ENCODE results near the gene XPOT. TPM values are rescaled to one million over a fixed set of nuclear protein-coding genes. Genes with fewer than 3 reads are reported as not detected.

The XPOT gene
- total RNA-seq, 1 donor from 2014 or later = 109 TPM

- Histone ChIP-seq H3K9ac (no peak overlapping the region), H3K9me3 (ENCODE audit: low read depth) (no peaks in the 10 kb centered on the region), H3K79me2 (ENCODE audit: low read depth) (no peaks in the 10 kb centered on the region), H3K27me3 (no peaks in the 10 kb centered on the region), H4K20me1 (ENCODE audit: low read depth) (no peaks in the 10 kb centered on the region), H3K4me1 (no peaks in the 10 kb centered on the region), H3K4me3 (no peak overlapping the region), H3F3A (ENCODE audit: low read depth) (no peaks in the 10 kb centered on the region), H3K36me3 (peaks cover 27% of the 10 kb centered on the region), H3K4me2 (no peak overlapping the region), H2AFZ (replicated peaks) (no peak overlapping the region), H3K27ac (no peak overlapping the region)
- no peaks in the 10 kb centered on the region for H3K9me3 Mint-ChIP-seq
- no peaks in the 10 kb centered on the region for H3K27me3 Mint-ChIP-seq (ENCODE audit: insufficient read depth, low read depth)
- peaks cover 42% of the 10 kb centered on the region for H3K36me3 Mint-ChIP-seq
- TF ChIP-seq CTCF (IDR thresholded peaks at IDR 0.05) = no peak
- TF ChIP-seq EZH2 (IDR thresholded peaks at IDR 0.05) = no peak
- TF ChIP-seq EZH2phosphoT487 (IDR thresholded peaks at IDR 0.05) = no peak
- no peak overlapping the region for H3K4me3 Mint-ChIP-seq
- DNase-seq (ENCODE audit: low spot score) = no peak
- no peaks in the 10 kb centered on the region for H3K4me1 Mint-ChIP-seq
- H3K27ac Mint-ChIP-seq = no peak overlapping the region
Observed at GRCh38 chr12:64428956-64429355, 24.8 kb downstream of the XPOT start.

- H3K9me3 ChIP-seq (ENCODE audit: low read depth) = no peaks in the 10 kb centered on the region
- no peak overlapping the region for H3K27ac ChIP-seq
- no peak overlapping the region for H3K9ac ChIP-seq
- no peaks in the 10 kb centered on the region for H3K4me1 Mint-ChIP-seq
- H3K36me3 Mint-ChIP-seq = peaks cover 39% of the 10 kb centered on the region
- no peak for DNase-seq (ENCODE audit: low spot score)
- no peak overlapping the region for H3K4me3 Mint-ChIP-seq
- no peak overlapping the region for H3K4me2 ChIP-seq
- TF ChIP-seq EZH2phosphoT487 (IDR thresholded peaks at IDR 0.05) (no peak), CTCF (IDR thresholded peaks at IDR 0.05) (no peak), EZH2 (IDR thresholded peaks at IDR 0.05) (no peak)
- H3K27ac Mint-ChIP-seq = no peak overlapping the region
- no peaks in the 10 kb centered on the region for H3K79me2 ChIP-seq (ENCODE audit: low read depth)
- no peaks in the 10 kb centered on the region for H3F3A ChIP-seq (ENCODE audit: low read depth)
- no peak overlapping the region for H3K4me3 ChIP-seq
- peaks cover 36% of the 10 kb centered on the region for H3K36me3 ChIP-seq
- H2AFZ ChIP-seq (replicated peaks) = no peak overlapping the region
- no peaks in the 10 kb centered on the region for H4K20me1 ChIP-seq (ENCODE audit: low read depth)
- no peaks in the 10 kb centered on the region for H3K9me3 Mint-ChIP-seq
- no peaks in the 10 kb centered on the region for H3K4me1 ChIP-seq
- no peaks in the 10 kb centered on the region for H3K27me3 Mint-ChIP-seq (ENCODE audit: insufficient read depth, low read depth)
- no peaks in the 10 kb centered on the region for H3K27me3 ChIP-seq
Observed at GRCh38 chr12:64430886-64431285, 26.7 kb downstream of the XPOT start.

GRCh38 chr12:64431791-64432190 lies 27.6 kb downstream of the XPOT start:
- H3K4me1 Mint-ChIP-seq = no peaks in the 10 kb centered on the region
- Histone ChIP-seq H3F3A (ENCODE audit: low read depth) (no peaks in the 10 kb centered on the region), H3K4me2 (no peak overlapping the region), H3K27me3 (no peaks in the 10 kb centered on the region), H2AFZ (replicated peaks) (no peak overlapping the region), H3K27ac (no peak overlapping the region), H4K20me1 (ENCODE audit: low read depth) (no peaks in the 10 kb centered on the region), H3K79me2 (ENCODE audit: low read depth) (no peaks in the 10 kb centered on the region), H3K9ac (no peak overlapping the region), H3K4me3 (no peak overlapping the region), H3K36me3 (peaks cover 36% of the 10 kb centered on the region), H3K9me3 (ENCODE audit: low read depth) (no peaks in the 10 kb centered on the region), H3K4me1 (no peaks in the 10 kb centered on the region)
- no peak for TF ChIP-seq EZH2phosphoT487 (IDR thresholded peaks at IDR 0.05)
- no peak overlapping the region for H3K27ac Mint-ChIP-seq
- no peaks in the 10 kb centered on the region for H3K27me3 Mint-ChIP-seq (ENCODE audit: insufficient read depth, low read depth)
- no peaks in the 10 kb centered on the region for H3K9me3 Mint-ChIP-seq
- peaks cover 40% of the 10 kb centered on the region for H3K36me3 Mint-ChIP-seq
- no peak overlapping the region for H3K4me3 Mint-ChIP-seq
- no peak for DNase-seq (ENCODE audit: low spot score)

- H3K79me2 ChIP-seq (ENCODE audit: low read depth) = no peaks in the 10 kb centered on the region
- H3K27ac Mint-ChIP-seq = no peak overlapping the region
Observed at GRCh38 chr12:64433915-64434314, 29.7 kb downstream of the XPOT start.

More at GRCh38 chr12:64433915-64434314, 29.7 kb downstream of the XPOT start:
- no peaks in the 10 kb centered on the region for H4K20me1 ChIP-seq (ENCODE audit: low read depth)
- H3K4me3 Mint-ChIP-seq = no peak overlapping the region
- no peaks in the 10 kb centered on the region for H3K9me3 Mint-ChIP-seq
- no peak overlapping the region for H2AFZ ChIP-seq (replicated peaks)
- H3K4me3 ChIP-seq = no peak overlapping the region
- no peak for DNase-seq (ENCODE audit: low spot score)
- no peaks in the 10 kb centered on the region for H3K4me1 ChIP-seq
- H3K36me3 Mint-ChIP-seq = peaks cover 40% of the 10 kb centered on the region
- H3K4me1 Mint-ChIP-seq = no peaks in the 10 kb centered on the region
- H3K36me3 ChIP-seq = peaks cover 31% of the 10 kb centered on the region
- H3K4me2 ChIP-seq = no peak overlapping the region
- H3K27me3 Mint-ChIP-seq (ENCODE audit: insufficient read depth, low read depth) = no peaks in the 10 kb centered on the region
- no peaks in the 10 kb centered on the region for H3K27me3 ChIP-seq
- H3F3A ChIP-seq (ENCODE audit: low read depth) = no peaks in the 10 kb centered on the region
- H3K9ac ChIP-seq = no peak overlapping the region
- H3K9me3 ChIP-seq (ENCODE audit: low read depth) = no peaks in the 10 kb centered on the region
- TF ChIP-seq CTCF (IDR thresholded peaks at IDR 0.05) (no peak), EZH2phosphoT487 (IDR thresholded peaks at IDR 0.05) (no peak), EZH2 (IDR thresholded peaks at IDR 0.05) (no peak)
- H3K27ac ChIP-seq = no peak overlapping the region

Data from neural progenitor cell (in vitro differentiated cells).